KG1 (cell line): ENCODE data around the gene RAVER2.
"Not testable (repeated sequence)": the region's sequence is repeated elsewhere in the genome, so short reads cannot be mapped to it uniquely, and the experiment has no call there.

Source experiments
- DNase-seq: peaks from one replicate; lab custom pipeline; 2025; lab: John Stamatoyannopoulos, UW

The RAVER2 gene, protein sequence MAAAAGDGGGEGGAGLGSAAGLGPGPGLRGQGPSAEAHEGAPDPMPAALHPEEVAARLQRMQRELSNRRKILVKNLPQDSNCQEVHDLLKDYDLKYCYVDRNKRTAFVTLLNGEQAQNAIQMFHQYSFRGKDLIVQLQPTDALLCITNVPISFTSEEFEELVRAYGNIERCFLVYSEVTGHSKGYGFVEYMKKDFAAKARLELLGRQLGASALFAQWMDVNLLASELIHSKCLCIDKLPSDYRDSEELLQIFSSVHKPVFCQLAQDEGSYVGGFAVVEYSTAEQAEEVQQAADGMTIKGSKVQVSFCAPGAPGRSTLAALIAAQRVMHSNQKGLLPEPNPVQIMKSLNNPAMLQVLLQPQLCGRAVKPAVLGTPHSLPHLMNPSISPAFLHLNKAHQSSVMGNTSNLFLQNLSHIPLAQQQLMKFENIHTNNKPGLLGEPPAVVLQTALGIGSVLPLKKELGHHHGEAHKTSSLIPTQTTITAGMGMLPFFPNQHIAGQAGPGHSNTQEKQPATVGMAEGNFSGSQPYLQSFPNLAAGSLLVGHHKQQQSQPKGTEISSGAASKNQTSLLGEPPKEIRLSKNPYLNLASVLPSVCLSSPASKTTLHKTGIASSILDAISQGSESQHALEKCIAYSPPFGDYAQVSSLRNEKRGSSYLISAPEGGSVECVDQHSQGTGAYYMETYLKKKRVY

DNA sequence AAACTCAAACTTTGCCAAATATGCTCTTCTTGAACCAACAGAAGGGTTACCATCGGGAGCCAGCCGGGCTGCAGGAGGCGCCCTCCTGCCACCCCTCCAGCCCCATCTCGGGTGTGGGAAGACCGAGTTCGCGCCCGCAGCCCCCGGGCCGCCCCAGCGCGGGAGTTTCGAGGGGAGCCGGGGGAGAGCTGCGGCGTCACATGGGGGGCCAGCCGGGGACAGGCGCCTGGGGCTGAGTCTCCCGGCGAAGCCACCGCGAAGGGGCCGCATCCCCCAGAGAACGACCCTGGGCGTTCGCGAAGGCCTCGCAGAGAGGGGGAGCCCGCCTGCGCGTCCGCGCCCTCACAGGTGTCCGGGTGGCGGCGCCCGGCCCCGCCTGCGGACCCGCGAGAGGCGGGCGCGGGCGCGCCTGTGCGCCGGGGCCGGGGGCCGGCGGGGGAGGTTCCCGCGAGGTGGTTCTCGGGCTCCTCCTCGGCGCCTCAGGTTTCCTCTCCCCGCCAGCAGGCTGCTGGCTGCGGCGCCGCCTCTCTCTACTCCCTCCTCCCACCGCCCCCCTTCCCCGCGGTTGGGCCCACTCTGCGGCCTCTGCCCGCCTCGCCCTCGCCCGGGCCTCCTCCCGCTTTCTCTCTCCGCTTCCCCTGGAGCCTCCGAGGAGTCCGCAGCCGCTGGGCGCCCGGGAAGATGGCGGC, at the start of gene RAVER2:
Gene RAVER2 (plus strand): TSS at position 584 of the 689 bp plus-strand sequence. CDS start 98 bp downstream, at position 682.
- DNase-seq, result peak; percentile 45

DNA sequence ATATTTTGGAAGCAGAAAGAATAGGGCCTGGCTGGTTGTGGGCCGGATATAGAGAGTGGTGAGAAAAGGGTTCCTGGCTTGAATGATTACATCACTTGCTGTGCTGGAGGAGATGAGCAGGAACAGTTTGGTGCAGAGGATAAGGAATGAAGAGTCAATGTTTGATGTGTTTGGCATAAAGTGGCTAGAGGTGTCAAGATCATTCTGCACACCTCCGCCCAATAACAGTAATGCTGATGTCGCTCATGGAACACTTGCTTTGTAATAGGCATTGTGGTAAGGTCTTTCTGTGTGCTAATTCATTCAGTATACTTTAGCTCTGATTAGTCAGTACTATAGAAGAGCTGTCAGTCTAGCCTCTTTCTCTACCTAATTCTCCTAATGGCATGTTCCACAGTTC, 48.0 kb upstream of the RAVER2 start:
- DNase-seq, result no peak

DNA sequence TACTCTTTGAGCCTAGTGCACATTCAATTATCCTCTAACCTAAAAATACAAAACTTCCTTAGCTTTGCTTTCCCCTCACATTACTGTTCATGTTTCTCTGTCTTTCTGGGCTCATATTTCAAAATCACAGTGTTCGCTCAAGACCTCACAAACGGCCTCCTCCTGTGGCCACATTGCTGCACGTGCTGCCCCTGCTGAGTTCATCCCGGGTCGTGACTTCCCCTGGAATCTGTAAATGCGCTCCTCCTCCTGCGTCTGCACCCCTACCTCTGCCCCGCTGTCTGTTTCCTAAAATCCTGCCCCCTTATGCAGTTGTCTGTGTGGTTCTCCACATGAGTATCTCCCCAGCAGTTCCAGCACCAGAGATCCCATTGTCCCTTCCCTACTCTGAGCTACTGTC, 45.5 kb upstream of the RAVER2 start:
- DNase-seq, result no peak

DNA sequence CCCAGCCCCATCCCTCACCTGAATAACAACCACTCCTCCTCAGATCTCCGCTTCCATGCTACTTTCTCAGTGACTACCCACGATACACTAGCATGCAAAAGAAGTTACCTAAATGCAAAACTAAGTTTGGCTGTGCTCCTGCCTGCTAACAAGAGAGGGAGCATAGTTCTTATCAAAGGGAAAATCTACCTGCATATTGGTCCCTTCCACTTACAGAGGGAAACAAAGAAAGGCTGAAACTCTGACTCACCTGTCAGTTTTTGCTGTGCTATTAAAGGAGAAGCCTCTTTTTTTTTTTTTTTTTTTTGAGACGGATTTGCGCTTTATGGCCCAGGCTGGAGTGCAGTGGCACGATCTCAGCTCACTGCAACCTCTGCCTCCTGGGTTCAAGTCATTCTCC, 43.8 kb upstream of the RAVER2 start:
- DNase-seq, result no peak

DNA sequence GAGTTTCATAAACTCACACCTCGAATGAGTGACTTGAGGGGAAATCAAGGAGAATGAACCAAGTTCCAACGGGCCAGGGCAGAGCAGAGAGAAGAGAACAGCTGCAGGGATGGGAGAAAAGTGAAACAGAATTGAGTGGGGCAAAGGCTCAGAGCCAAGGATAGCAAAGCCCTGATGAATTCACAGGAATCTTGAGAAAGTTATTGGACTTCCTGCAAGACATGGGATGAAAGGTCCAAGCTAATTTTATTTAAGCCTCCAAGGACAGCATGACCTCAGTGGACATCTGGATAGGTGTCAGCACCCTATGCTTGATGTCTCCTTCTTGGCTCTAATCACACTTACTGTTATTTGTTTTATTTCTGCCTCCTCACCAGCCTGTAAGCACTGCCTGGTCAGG, 43.0 kb upstream of the RAVER2 start:
- DNase-seq, result no peak

DNA sequence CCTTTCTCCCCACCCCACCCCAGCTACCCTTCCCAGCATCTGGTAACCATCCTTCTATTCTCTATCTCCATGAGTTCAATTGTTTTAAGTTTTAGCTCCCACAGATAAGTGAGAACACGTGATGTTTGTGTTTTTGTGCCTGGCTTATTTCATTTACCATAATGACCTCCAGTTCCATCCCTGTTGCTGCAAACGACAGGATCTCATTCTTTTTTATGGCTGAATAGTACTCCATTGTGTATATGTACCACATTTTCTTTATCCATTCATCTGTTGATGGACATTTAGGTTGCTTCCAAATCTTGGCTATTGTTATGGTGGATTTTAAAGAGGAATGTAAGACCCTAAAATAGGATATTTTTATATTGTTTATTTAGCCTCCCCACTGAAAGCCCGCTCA, 42.2 kb upstream of the RAVER2 start:
- DNase-seq, result not testable (repeated sequence)

DNA sequence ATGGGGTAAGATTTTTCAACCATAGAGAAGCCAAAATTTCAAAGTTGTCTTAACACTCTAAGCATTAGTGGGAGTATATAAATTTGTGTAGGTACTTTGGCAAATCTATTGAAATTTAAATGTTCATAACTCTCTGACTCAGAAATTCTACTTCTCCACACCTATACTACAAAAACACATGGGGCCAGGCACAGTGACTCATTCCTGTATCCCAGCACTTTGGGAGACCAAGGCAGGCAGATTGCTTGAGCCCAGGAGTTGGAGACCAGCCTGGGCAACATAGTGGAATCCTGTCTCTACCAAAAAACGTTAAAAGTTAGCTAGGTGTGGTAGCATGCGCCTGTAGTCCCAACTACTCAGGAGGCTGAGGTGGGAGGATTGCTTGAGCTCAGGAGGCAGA, 41.3 kb upstream of the RAVER2 start:
- DNase-seq, result no peak

DNA sequence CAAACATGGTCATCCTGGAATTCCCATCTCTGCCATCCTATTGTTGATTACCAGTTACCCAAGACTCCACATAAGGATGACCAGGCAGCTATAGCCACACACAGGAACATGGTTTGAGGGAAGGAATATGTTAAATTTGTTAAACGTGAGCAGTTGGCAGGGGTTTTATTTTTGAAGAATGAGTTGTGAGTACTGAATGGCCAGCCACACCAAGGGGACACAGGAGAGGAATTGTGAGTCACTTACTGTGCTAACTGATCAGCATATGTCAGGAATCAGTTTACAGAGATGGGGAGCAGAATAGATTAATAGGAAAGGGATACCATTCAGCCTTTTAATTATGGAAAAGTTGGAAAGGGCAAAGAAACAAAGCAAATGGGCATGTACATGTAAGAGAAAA, 39.3 kb upstream of the RAVER2 start:
- DNase-seq, result no peak

DNA sequence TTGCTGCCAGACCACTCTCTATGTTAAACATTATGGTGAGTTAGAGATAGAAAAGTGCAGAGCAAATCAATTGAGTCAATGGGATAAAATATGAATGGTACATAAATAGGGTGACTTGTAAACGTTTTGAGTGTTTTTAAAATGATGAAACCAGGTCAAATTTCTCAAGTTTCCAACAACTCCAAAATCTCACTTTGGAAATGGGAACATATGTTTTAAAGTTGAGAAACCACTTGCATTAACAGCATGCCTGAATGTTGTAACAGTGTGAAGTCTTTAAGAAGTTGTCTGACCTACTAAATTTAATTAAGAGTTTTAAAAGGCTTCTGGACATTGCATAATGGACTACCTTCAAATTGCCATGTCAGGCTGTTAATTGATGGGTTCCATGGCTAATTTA, 33.6 kb upstream of the RAVER2 start:
- no peak for DNase-seq

DNA sequence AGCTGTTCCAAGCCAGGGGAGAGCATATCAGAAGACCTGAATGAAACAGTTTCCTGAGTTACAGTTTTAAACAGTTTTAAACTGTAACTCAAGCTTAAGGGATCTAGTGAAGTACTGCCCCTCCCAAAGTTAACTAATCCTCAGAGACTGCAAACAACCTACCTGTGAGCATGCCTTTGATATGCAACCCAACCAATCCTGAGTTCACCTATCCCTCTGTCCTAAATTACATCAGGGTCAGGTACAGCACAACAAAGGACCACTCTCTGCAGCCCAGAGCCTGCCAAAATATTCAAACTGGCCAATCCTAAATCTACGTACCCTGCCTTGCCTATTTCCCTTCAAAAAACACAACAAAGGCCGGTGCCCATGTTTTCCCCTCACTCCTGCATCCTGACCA, 32.8 kb upstream of the RAVER2 start:
- DNase-seq, result no peak

DNA sequence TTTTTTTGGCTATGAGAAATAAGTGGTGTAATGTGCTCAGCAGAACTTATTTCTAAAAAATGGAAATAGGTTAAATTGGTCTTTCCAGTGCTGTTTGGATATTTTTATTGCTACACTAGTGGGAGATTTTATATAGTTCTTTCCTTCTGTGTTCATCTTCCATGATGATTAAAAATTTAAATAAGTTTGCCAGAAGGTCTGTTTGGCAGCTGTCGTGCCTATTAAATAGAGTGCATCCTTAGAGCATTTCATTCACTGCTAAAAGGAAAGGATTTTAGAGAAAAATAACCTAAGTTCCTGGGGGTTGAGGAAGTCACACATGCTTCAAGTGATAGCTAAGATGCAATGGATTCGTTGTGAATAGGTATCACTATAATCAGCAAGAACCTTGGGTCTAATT, 29.7 kb upstream of the RAVER2 start:
- no peak for DNase-seq

DNA sequence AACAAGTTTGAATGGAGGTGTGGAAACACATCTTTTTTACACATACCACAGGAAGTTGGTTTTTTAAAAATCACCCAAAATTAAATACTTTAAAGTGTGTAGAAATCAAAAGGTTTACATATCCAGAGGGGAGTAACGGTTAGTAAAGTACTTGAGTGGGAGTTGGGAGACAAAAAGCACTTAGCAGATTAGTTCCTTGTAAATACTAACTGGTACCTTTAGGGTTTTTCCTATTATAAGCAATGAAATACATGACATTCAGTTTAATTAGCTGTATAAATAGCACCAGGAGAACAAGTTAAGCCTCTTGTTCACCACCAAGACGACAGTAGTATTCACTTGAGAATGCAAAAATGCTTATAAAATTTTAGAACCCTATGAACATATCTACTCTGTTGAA, 23.7 kb upstream of the RAVER2 start:
- no peak for DNase-seq

DNA sequence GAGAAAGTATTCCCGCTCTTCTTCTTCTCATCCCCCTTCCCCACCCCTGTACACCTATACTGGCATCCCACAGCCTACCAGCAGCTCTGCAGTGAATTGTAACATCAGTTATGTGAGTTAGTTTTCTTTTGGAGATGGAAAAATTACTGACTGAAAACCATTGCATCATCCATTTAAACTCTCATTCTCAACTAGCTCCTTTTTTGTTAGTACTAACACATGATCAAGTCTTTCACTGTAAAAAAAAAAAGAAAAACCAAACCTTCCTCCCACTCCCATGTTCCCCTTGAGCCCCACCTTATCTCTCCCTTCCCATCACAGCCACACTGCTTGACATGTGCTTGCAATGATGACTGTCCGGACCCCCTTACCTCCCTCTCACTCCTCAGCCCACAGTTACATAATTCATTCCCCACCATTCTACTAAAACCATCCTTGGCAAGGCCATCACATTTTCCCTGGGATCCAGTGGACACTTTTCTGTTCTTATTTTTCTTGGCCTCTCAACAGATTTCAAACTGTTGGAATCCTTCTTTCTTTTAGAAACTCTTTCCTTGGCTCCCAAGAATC, 23.2 kb upstream of the RAVER2 start:
- no peak for DNase-seq

DNA sequence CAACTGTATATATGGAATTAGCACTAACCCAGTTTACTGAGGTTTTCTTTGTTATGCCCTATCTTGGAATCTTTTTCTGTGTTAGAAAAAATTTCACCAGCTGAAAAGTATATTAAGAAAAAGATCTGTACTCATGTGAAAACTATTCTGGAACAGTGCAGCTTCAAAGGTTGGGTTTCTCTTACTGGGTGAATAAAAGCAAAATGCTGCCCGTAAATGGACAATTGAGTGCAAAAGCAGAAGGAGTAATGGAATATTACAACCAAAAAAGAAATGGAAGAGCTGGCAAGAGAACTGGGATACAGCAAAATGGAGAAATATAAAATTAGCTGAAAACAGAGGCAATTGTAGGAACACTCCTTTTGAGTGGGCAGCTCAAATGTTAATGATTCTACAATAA, 17.0 kb upstream of the RAVER2 start:
- no peak for DNase-seq

DNA sequence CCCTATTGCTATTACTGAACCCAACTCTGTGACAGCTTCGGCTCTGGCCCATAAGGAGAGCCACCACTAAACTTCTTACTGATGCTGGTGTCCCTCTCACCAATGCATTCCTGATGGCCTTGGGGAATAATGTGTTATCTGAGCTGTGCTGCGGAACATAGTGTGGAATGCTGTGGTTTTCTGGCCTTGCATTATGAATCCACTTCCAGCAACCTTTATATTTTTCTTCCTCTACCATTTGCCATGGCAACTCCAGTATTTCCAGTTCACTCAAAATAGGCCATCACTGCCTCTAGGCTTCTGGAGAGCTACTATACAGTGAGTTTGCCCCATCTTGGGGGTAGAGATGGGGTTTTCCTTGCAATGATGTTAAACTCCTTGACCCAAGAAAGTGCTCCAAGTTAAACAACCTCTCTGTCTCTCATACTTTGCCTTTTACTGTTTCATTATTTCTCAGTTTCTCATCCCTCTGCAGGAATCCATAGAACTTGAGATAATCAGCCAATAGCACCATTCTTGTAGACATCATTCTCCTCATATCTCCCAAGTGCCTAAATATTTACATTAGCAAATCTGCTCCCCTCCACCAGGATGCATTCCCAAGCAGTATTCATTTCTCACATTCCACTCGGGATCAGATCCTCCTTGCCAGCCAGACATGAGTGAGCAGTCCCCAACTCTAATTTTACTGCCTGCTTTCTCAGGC, 11.1 kb upstream of the RAVER2 start:
- no peak for DNase-seq

DNA sequence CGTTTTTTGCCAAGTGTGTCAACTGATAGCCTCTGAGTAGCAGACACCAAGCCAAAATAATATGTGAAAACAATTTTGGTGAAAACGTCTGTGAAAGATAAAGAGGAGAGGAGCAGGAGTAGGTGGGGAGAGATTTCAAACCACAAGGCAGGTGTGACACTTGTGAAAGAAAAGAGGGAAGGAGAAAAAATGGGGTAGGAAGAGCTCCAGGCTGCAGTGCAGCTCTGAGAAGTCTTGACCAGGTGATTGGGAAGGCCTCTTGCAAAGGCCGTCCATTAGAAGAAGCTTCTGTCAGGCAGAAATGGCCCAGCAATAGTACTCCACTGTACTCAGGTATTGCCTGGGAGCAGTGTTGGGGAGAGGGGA, 10.6 kb upstream of the RAVER2 start:
- no peak for DNase-seq

DNA sequence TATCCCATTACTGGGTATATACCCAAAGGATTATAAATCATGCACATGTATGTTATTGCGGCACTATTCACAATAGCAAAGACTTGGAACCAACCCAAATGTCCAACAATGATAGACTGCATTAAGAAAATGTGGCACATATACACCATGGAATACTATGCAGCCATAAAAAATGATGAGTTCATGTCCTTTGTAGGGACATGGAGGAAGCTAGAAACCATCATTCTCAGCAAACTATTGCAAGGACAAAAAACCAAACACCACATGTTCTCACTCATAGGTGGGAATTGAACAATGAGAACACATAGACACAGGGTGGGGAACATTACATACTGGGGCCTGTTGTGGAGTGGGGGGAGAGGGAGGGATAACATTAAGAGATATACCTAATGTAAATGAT, 4.2 kb upstream of the RAVER2 start:
- DNase-seq, result not testable (repeated sequence)

DNA sequence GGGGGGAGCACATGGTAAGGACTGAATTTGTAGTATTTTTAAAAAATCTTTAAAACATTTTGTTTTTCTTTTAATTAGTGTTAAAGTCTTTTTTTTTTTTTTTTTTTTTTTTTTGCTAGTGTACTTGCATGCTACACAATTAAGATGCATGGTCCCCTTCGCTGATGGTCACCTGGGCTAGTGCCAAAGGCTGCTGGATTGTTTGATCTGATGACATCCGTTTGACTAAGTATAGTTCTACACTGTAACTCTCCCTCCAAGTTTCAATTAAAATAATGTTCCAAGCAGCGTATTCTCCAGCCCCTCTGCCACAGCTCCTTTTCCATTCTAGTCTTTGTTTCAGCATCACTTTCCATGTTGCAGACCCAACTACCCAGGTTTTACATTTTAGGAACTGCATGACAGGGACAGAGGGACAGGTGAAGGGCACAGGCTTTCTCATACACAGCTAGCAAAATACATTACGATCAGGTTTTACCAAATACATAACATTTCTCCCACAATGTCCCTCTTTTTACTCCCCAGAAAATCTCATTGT, 852 bp upstream of the RAVER2 start:
- no peak for DNase-seq

DNA sequence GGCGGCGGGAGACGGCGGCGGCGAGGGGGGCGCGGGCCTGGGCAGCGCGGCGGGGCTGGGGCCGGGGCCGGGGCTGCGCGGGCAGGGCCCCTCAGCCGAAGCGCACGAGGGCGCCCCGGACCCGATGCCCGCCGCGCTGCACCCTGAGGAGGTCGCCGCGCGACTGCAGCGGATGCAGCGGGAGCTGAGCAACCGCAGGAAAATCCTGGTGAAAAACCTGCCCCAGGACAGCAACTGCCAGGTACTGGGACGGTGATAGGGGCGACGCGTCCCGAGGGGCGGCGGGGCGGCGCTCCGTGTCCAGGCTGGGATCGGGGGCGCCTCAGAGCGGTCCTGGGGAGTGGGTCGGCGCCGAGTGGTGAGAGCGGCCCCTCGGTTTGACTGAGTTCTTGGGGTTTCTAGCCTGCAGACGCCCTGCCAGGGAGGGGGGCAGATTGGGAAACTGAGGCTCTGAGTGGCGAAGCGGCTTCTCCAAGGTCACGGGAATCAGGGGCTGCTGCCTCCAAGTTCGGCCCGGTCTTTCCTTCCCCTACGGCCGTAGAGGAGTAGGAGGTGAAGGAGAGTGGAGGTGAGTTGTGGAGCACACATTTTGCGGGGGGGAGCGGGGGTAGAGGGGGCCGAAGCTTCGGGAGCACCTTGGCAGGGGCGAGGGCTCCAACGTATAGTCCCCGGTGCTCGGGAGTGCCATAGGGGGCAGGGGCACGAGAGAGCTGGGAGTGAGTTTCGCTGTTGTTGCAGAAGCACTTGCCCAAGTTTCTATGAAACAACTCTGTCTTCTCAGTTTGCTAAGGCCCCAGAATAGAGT, 508 bp downstream of the RAVER2 start:
- DNase-seq, result no peak

DNA sequence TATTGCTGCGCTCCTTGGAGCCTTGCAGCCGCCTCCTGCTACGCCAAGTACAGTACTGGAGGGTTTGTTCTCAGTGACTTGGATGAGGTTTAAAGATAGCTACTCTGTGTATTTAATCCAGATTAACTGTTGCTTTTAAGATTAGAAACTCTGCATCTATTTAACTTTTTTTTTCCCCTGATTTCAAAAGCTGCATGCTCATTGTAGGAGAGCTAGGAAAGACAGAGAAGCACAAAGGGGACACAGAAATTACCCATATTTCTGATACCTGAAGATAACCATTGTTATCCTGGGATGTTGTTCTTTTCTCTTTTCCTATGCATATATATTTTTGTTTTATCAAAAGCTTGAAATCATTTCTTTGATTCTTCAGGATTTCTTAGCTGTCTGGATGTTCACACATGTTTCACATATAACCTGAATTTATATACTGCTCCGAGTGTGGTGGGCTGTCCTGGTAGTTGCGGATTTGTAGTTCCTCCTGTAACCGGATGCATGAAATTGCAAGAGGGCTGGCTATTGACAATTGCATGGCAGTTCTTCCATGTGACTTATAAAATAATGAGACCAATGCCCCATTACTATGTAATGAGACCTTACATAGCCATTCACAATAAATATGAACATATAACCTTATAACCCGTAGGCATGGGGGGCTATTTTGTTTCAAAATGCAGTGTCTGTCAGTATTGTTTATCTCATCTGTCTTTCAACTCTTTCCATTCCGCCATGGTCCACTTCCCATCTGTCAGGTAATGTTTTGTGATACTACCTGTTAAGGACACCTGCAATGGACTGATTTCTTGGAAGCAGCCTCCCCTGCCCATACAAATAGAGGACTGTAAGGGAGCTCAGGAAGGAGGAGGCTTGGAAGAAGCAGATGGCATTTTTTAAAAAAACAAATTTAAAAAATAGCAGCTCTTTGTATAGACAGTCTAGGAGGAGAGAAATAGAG, 1.4 kb downstream of the RAVER2 start:
- DNase-seq, result peak; percentile 60
